HG02571 (cell line): ENCODE data around the gene PRRG3.

Experiments used
- ATAC-seq: cut with Tn5 transposase; IDR thresholded peaks from one replicate; pipeline ENCODE4 v1.9.1; 2021; ENCODE audit warnings: mild to moderate bottlenecking, moderate library complexity; ENCODE audit not compliant: unreplicated experiment

The PRRG3 gene

DNA sequence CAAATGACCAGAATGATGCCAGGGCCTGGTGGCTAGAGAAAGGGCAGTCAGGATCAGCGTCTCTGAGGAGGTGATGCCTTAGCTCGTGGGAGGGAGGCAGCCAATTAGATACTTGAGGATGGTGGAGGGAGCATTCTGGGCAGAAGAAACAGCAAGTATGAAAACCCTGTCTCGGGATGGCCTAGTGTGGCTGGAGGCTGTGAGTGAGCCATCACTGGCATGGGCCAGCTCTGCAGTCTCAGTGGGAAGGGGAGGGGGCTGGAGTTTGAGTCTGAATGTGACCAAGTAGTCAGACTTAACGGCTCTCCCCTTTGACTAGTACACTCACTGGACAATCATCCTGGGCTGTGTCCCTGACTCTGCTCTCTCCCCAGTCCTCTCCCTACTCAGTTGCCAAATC, 46.3 kb downstream of the PRRG3 start:
- no peak for ATAC-seq

DNA sequence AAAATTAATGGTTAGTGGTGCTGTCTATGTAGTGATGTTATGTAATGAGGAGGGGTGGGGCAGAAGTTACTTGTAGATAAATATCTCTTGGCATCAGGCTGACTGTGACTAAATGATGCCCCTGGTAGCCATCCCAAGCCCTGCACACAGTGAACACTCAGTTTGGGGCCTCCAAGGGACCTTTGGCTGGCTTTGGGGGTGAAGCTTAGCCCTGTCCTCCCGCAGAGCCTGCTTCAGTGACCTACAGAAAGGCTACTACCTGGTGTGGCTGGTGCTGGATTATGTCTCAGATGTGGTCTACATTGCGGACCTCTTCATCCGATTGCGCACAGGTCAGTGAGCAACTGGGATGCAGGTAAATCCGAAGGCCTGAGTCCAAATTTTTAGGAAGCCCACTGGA, 47.1 kb downstream of the PRRG3 start:
- ATAC-seq, result no peak

GRCh38 chrX:151743651-151744470, 48.6 kb downstream of the PRRG3 start:
- no peak for ATAC-seq

GRCh38 chrX:151745651-151746050, 50.4 kb downstream of the PRRG3 start:
- no peak for ATAC-seq

GRCh38 chrX:151746502-151746901, 51.2 kb downstream of the PRRG3 start:
- no peak for ATAC-seq

GRCh38 chrX:151750511-151750910, 55.3 kb downstream of the PRRG3 start:
- no peak for ATAC-seq

- no peak for ATAC-seq
These were observed 57.6 kb downstream of the PRRG3 start for GRCh38 chrX:151752847-151753246.

GRCh38 chrX:151753313-151754046, 58.2 kb downstream of the PRRG3 start:
- no peak for ATAC-seq

- no peak for ATAC-seq
These were observed 58.8 kb downstream of the PRRG3 start for GRCh38 chrX:151754047-151754429.

DNA sequence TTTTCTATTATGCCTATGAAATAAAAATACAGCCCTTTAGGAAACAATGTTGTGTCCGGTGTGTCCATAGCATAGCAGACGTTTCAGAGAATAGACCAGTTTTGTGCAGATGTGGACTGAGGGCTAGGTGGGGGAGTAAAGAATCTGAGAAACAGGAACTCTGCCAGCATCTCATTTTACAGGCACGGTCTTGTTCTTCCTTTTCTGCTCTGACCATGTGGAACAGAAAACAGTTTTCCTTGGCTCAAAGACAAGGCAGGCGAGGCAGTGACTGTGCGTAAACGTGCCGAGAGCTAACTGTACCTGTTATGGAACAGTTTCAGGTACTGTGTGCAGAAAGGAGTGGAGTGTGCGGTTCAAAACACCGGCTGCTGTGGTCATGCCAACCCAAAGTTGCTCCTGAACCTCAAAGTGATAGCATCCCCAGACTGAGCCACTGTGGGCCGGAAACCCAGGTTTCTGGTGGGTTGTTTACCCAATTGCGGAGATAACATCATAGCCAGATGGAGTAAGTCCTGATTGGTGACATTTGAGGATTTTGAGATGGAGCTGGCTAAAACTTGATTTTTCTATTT, 59.5 kb downstream of the PRRG3 start:
- ATAC-seq, result no peak
